NK-92 (cell line): ENCODE results near the gene ATP8A1.
"Not testable (repeated sequence)": the region's sequence is repeated elsewhere in the genome, so short reads cannot be mapped to it uniquely, and the experiment has no call there.

ENCODE experiments used
- DNase-seq: peaks from one replicate; lab custom pipeline; 2025; ENCODE audit not compliant: unreplicated experiment; lab: John Stamatoyannopoulos, UW

Gene ATP8A1

GRCh38 chr4:42474406-42474805 lies 182.5 kb downstream of the ATP8A1 start:
- DNase-seq: no peak

- DNase-seq: no peak
Observed at GRCh38 chr4:42473071-42473684, 183.7 kb downstream of the ATP8A1 start.

GRCh38 chr4:42471896-42472295 lies 185.0 kb downstream of the ATP8A1 start:
- no peak for DNase-seq

- DNase-seq: no peak
Observed at GRCh38 chr4:42470023-42470422, 186.9 kb downstream of the ATP8A1 start.

- DNase-seq: not testable (repeated sequence)
Observed at GRCh38 chr4:42467777-42468176, 189.1 kb downstream of the ATP8A1 start.

GRCh38 chr4:42466273-42466844 lies 190.5 kb downstream of the ATP8A1 start:
- no peak for DNase-seq

- no peak for DNase-seq
Observed at GRCh38 chr4:42464550-42465094, 192.3 kb downstream of the ATP8A1 start.

- DNase-seq: not testable (repeated sequence)
Observed at GRCh38 chr4:42461216-42461615, 195.7 kb downstream of the ATP8A1 start.

GRCh38 chr4:42460043-42460442 lies 196.9 kb downstream of the ATP8A1 start:
- DNase-seq: no peak

GRCh38 chr4:42458657-42459056 lies 198.2 kb downstream of the ATP8A1 start:
- DNase-seq: no peak

GRCh38 chr4:42454755-42455420 lies 202.0 kb downstream of the ATP8A1 start:
- DNase-seq: no peak

GRCh38 chr4:42453612-42454011 lies 203.3 kb downstream of the ATP8A1 start:
- DNase-seq: no peak

- DNase-seq: no peak
Observed at GRCh38 chr4:42452823-42453222, 204.1 kb downstream of the ATP8A1 start.

GRCh38 chr4:42446823-42447222 lies 210.1 kb downstream of the ATP8A1 start:
- no peak for DNase-seq

- no peak for DNase-seq
Observed at GRCh38 chr4:42445038-42445437, 211.9 kb downstream of the ATP8A1 start.

GRCh38 chr4:42442601-42443000 lies 214.3 kb downstream of the ATP8A1 start:
- no peak for DNase-seq

GRCh38 chr4:42440083-42440482 lies 216.8 kb downstream of the ATP8A1 start:
- no peak for DNase-seq

GRCh38 chr4:42436928-42437565 lies 219.9 kb downstream of the ATP8A1 start:
- no peak for DNase-seq

GRCh38 chr4:42428036-42428435 lies 228.9 kb downstream of the ATP8A1 start:
- no peak for DNase-seq

- no peak for DNase-seq
Observed at GRCh38 chr4:42425146-42426065, 231.5 kb downstream of the ATP8A1 start.

- no peak for DNase-seq
Observed at GRCh38 chr4:42420140-42420539, 236.8 kb downstream of the ATP8A1 start.
